ENCODE data around the gene EPHA4. TPM values are rescaled to one million over a fixed set of nuclear protein-coding genes. Genes with fewer than 3 reads are reported as not detected.

The EPHA4 gene
- total RNA-seq, 2 donors from 2014 or later = 12.0 to 88.8 TPM

DNA sequence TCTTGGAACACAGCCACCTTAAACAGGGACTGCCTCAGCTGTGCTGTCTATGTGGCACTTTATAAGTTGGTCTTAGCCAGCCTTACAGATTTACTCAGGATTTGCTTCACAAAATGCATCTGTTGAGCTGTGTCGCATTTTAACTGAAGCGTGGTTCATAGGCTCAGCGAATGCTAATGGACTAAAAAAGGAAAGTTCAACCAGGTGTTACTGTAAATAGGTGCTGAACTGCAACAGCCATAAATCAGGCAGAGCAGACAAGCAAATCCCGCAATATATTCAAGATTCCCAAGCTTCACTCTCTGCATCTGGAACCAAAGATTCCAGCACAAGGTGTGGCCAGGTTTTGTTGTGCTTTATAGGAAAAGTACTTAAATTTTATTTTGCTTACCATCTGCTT is 130.0 kb downstream of the EPHA4 start:
- no peaks in the 10 kb centered on the region for H3K9me3 ChIP-seq
- no peak for DNase-seq (ENCODE audit: low spot score)
- WGBS = 62% methylated on average over 4 of the region's 4 CpGs

GRCh38 chr2:221439761-221440479 is 132.2 kb downstream of the EPHA4 start:
- WGBS = 72% methylated on average over 11 of the region's 11 CpGs
- Histone ChIP-seq H3K27me3 (replicated peaks; ENCODE audit: insufficient read depth) (no peaks in the 10 kb centered on the region), H3K36me3 (no peaks in the 10 kb centered on the region), H3K9me3 (no peaks in the 10 kb centered on the region), H3K4me3 (no peak overlapping the region), H3K4me1 (replicated peaks) (no peaks in the 10 kb centered on the region), H3K27ac (no peak overlapping the region)
- no peak for DNase-seq (ENCODE audit: low spot score)
- intact Hi-C loops (cut with DNase I) = loop anchor here (5.0 to 10.0 kb wide), 2 partner anchors 132 to 235 kb away; partner anchors contain the start of gene EPHA4
- TF ChIP-seq POLR2AphosphoS5 (IDR thresholded peaks at IDR 0.05) (no peak), POLR2A (IDR thresholded peaks at IDR 0.05) (no peak)
- TF ChIP-seq, protein P1, sequence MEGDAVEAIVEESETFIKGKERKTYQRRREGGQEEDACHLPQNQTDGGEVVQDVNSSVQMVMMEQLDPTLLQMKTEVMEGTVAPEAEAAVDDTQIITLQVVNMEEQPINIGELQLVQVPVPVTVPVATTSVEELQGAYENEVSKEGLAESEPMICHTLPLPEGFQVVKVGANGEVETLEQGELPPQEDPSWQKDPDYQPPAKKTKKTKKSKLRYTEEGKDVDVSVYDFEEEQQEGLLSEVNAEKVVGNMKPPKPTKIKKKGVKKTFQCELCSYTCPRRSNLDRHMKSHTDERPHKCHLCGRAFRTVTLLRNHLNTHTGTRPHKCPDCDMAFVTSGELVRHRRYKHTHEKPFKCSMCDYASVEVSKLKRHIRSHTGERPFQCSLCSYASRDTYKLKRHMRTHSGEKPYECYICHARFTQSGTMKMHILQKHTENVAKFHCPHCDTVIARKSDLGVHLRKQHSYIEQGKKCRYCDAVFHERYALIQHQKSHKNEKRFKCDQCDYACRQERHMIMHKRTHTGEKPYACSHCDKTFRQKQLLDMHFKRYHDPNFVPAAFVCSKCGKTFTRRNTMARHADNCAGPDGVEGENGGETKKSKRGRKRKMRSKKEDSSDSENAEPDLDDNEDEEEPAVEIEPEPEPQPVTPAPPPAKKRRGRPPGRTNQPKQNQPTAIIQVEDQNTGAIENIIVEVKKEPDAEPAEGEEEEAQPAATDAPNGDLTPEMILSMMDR (IDR thresholded peaks at IDR 0.05) = no peak

More for the DNA sequence above, 130.0 kb downstream of the EPHA4 start:
- H3K27me3 ChIP-seq (replicated peaks; ENCODE audit: insufficient read depth) = no peaks in the 10 kb centered on the region
- intact Hi-C loops (cut with DNase I) = loop anchor here (5.0 kb wide), 1 partner anchor 130 kb away; the partner anchor contains the start of gene EPHA4
- H3K4me3 ChIP-seq = no peak overlapping the region
- H3K4me1 ChIP-seq (replicated peaks) = no peaks in the 10 kb centered on the region
- H3K36me3 ChIP-seq = no peaks in the 10 kb centered on the region
- H3K27ac ChIP-seq = no peak overlapping the region
- TF ChIP-seq POLR2AphosphoS5 (IDR thresholded peaks at IDR 0.05) = no peak
- TF ChIP-seq, protein P1 (IDR thresholded peaks at IDR 0.05) = no peak
- TF ChIP-seq POLR2A (IDR thresholded peaks at IDR 0.05) = no peak

DNA sequence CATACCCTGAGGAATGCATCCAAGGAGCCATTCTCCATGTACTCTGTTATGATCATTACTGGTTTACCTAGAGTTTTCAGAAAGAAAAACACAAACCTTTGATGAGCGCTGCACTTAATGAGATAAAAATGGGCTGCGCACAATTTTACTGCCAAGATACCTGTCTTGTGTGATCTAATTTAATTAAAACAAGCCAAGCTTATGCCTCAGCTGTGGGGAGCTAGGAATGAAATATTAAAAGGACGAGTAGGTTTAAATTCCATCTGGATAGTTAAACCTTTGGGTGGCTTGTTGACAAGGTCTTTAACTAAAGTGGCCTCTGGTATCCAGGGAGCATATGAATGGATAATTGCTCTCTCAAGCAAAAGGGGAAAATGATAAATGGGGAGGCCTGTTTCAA is 135.0 kb downstream of the EPHA4 start:
- H3K9me3 ChIP-seq = no peaks in the 10 kb centered on the region
- no peaks in the 10 kb centered on the region for H3K4me1 ChIP-seq (replicated peaks)
- no peaks in the 10 kb centered on the region for H3K27me3 ChIP-seq (replicated peaks; ENCODE audit: insufficient read depth)
- H3K27ac ChIP-seq = no peak overlapping the region
- H3K36me3 ChIP-seq = no peaks in the 10 kb centered on the region
- intact Hi-C loops (cut with DNase I) = loop anchor here (10.0 kb wide), 1 partner anchor 232 kb away; no protein-coding TSS in a partner anchor
- H3K4me3 ChIP-seq = no peak overlapping the region
- 93% methylated on average over 3 of the region's 3 CpGs for WGBS
- TF ChIP-seq POLR2A (IDR thresholded peaks at IDR 0.05) (no peak), POLR2AphosphoS5 (IDR thresholded peaks at IDR 0.05) (no peak)
- TF ChIP-seq, protein P1 (IDR thresholded peaks at IDR 0.05) = no peak
- DNase-seq (ENCODE audit: low spot score) = no peak

DNA sequence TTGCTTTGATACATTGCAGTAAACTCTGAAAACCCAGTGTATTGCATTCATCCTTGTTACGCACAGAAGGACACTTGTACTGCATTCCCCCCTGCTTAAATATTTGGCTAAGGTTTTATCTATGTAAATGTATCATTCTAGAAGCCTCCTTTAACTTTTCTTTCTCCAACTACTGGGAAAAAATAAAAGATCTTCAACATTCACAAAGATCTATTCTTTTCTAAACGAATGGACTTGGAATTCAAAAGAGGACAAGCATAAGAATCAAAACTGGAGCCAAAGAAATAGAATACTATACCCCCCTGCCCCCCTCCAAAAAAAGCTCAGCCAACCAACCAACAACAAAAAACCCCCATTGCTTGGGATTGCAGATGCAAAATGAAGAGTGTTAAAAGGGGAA is 136.9 kb downstream of the EPHA4 start:
- Histone ChIP-seq H3K4me3 (no peak overlapping the region), H3K9me3 (no peaks in the 10 kb centered on the region), H3K36me3 (no peaks in the 10 kb centered on the region), H3K27me3 (replicated peaks; ENCODE audit: insufficient read depth) (no peaks in the 10 kb centered on the region), H3K4me1 (replicated peaks) (no peaks in the 10 kb centered on the region), H3K27ac (no peak overlapping the region)
- intact Hi-C loops (cut with DNase I) = loop anchor here (10.0 kb wide), 1 partner anchor 230 kb away; no protein-coding TSS in a partner anchor
- no peak for DNase-seq (ENCODE audit: low spot score)
- 57% methylated on average over 2 of the region's 2 CpGs for WGBS
- TF ChIP-seq, protein P1 (IDR thresholded peaks at IDR 0.05) = no peak
- TF ChIP-seq POLR2A (IDR thresholded peaks at IDR 0.05) (no peak), POLR2AphosphoS5 (IDR thresholded peaks at IDR 0.05) (no peak)

DNA sequence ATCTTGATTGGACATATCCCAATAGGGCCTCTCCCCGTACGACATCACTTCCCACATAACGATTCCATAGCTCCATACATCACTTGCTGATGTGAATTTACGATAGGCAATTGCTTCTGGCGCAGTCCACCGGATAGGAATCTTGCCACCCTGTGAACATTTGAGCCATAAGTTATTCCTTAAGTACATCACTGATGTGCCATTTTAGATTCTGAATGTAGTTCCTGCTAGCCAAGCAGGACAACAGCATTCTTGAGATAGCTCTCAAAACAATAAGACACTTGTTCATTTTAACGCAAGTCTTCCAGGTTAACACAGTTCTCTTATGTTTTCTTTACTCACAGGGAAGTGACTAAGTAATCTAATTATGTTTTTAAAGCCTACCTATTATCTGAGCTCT is 138.0 kb downstream of the EPHA4 start:
- no peak overlapping the region for H3K27ac ChIP-seq
- no peak for DNase-seq (ENCODE audit: low spot score)
- TF ChIP-seq, protein P1 (IDR thresholded peaks at IDR 0.05) = no peak
- TF ChIP-seq POLR2AphosphoS5 (IDR thresholded peaks at IDR 0.05) = no peak
- no peak for TF ChIP-seq POLR2A (IDR thresholded peaks at IDR 0.05)

More for the DNA sequence above, 138.0 kb downstream of the EPHA4 start:
- 81% methylated on average over 7 of the region's 7 CpGs for WGBS
- H3K27me3 ChIP-seq (replicated peaks; ENCODE audit: insufficient read depth) = no peaks in the 10 kb centered on the region
- no peak overlapping the region for H3K4me3 ChIP-seq
- intact Hi-C loops (cut with DNase I) = loop anchor here (10.0 kb wide), 1 partner anchor 229 kb away; no protein-coding TSS in a partner anchor
- no peaks in the 10 kb centered on the region for H3K4me1 ChIP-seq (replicated peaks)
- H3K9me3 ChIP-seq = no peaks in the 10 kb centered on the region
- no peaks in the 10 kb centered on the region for H3K36me3 ChIP-seq

All from prostate gland (tissue), 2 donors.